HCT116 (cell line): ENCODE measurements around the gene AUTS2. TPM values are rescaled to one million over a fixed set of nuclear protein-coding genes. Genes with fewer than 3 reads are reported as not detected.

Experiments used
- ATAC-seq: fragments of 200-7000 bp; cut with Tn5 transposase; 2 replicates; pipeline ENCODE4 v1.9.1; 2020; ENCODE audit warnings: mild to moderate bottlenecking, moderate library complexity
- BruUV-seq: library from RNA; stranded (reverse); fragments of 400-500 nt; replicated peaks from 2 replicates; lab custom pipeline; 2021; lab: Mats Ljungman, UMichigan
- CTCF ChIA-PET: fragments of 300-600 bp; sonication (Branson Sonifier 250); formaldehyde crosslinking; loops from one replicate; lab custom pipeline; 2021; ENCODE audit warnings: antibody characterized with exemption; lab: Charles Lee
- POLR2A ChIA-PET: fragments of 300-600, 350-600 bp; sonication (Branson Sonifier 250); formaldehyde crosslinking; loops from one replicate; lab custom pipeline; 2021; ENCODE audit warnings: antibody characterized with exemption; lab: Charles Lee
- RAD21 ChIA-PET, 2 experiments: fragments of 300-600 bp; sonication (Branson Sonifier 250); formaldehyde crosslinking; loops; one replicate each; lab custom pipeline; 2023; ENCODE audit warnings: low total read pairs in 2 of 2; ENCODE audit not compliant: uncharacterized antibody in 2 of 2, unreplicated experiment in 2 of 2, low non-redundant PET in 1 of 2; lab: Charles Lee
- DNase-seq: peaks from one replicate; pipeline ENCODE4 v3.0.0-alpha.2; 2010; ENCODE audit warnings: low read depth, low spot score
- H2AFZ ChIP-seq: fragments of 200-600 bp; shearing (Covaris generic), sonication (generic); 2 replicates; pipeline ENCODE4 v1.6.1; 2017; ENCODE audit warnings: low read depth, mixed run types, mixed read lengths, antibody characterized with exemption, low read length; ENCODE audit not compliant: poor library complexity, severe bottlenecking
- H3K27ac ChIP-seq: 2 replicates; pipeline ENCODE4 v1.5.1; 2012; ENCODE audit warnings: low read depth, low read length
- H3K27me3 ChIP-seq: fragments of 200-600 bp; sonication (generic); 2 replicates; pipeline ENCODE4 v1.6.1; 2016; ENCODE audit warnings: mixed run types, low read length, mixed read lengths; ENCODE audit not compliant: insufficient read depth
- H3K36me3 ChIP-seq, 2 experiments: fragments of 200-500 bp in 1 of 2; fragments of 200-600 bp in 1 of 2; sonication (Bioruptor generic) in 1 of 2; sonication (generic) in 1 of 2; 2 replicates each; pipeline versions ENCODE4 v1.5.1 to v1.6.1; 2014 to 2016; ENCODE audit warnings: low read length in 2 of 2, inconsistent platforms in 1 of 2, mixed read lengths in 1 of 2, mixed run types in 1 of 2; ENCODE audit not compliant: insufficient read depth in 2 of 2, control insufficient read depth in 1 of 2
- H3K4me1 ChIP-seq, 2 experiments: fragments of 200-600 bp in 1 of 2; sonication (generic) in 1 of 2; 2 replicates each; pipeline versions ENCODE4 v1.5.1 to v1.6.1; 2012 to 2017; ENCODE audit warnings: low read length in 2 of 2, inconsistent platforms in 1 of 2, mild to moderate bottlenecking in 1 of 2, mixed read lengths in 1 of 2, mixed run types in 1 of 2, moderate library complexity in 1 of 2; ENCODE audit not compliant: insufficient read depth in 2 of 2, control insufficient read depth in 1 of 2
- H3K4me2 ChIP-seq: fragments of 200-600 bp; sonication (generic); 2 replicates; pipeline ENCODE4 v1.6.1; 2017; ENCODE audit warnings: mixed run types, low read length, mixed read lengths
- H3K4me3 ChIP-seq, 2 experiments: fragments of 200-600 bp in 1 of 2; sonication (generic) in 1 of 2; replicated peaks in 1 of 2; 2 replicates each; pipeline ENCODE4 v1.5.1; 2011 to 2016; ENCODE audit warnings: low read length in 2 of 2, control low read depth in 1 of 2, low read depth in 1 of 2, mild to moderate bottlenecking in 1 of 2, mixed read lengths in 1 of 2, mixed run types in 1 of 2
- H3K79me2 ChIP-seq: fragments of 200-600 bp; sonication (generic); 2 replicates; pipeline ENCODE4 v1.6.1; 2017; ENCODE audit warnings: mild to moderate bottlenecking, mixed run types, low read length, moderate library complexity, mixed read lengths; ENCODE audit not compliant: insufficient read depth
- H3K9ac ChIP-seq: fragments of 200-600 bp; sonication (generic); 2 replicates; pipeline ENCODE4 v1.6.1; 2016; ENCODE audit warnings: low read length, mixed read lengths
- H3K9me2 ChIP-seq: fragments of 200-600 bp; sonication (generic), shearing (Covaris generic); 2 replicates; pipeline ENCODE4 v1.6.1; 2017; ENCODE audit warnings: mixed run types, mild to moderate bottlenecking, moderate library complexity; ENCODE audit not compliant: insufficient read depth
- H3K9me3 ChIP-seq, 2 experiments: fragments of 200-500 bp in 1 of 2; fragments of 200-600 bp in 1 of 2; sonication (Bioruptor generic) in 1 of 2; sonication (generic) in 1 of 2; 2 replicates each; pipeline ENCODE4 v1.6.1; 2014 to 2017; ENCODE audit warnings: low read length in 2 of 2, mixed read lengths in 2 of 2, inconsistent platforms in 1 of 2, low read depth in 1 of 2, mild to moderate bottlenecking in 1 of 2, mixed run types in 1 of 2, moderate library complexity in 1 of 2; ENCODE audit not compliant: control insufficient read depth in 1 of 2, insufficient read depth in 1 of 2
- H4K20me1 ChIP-seq: fragments of 200-600 bp; sonication (generic), shearing (Covaris generic); 2 replicates; pipeline ENCODE4 v1.6.1; 2017; ENCODE audit warnings: mixed run types, mild to moderate bottlenecking, moderate library complexity; ENCODE audit not compliant: insufficient read depth
- EGR1 ChIP-seq: IDR thresholded peaks from 2 replicates; pipeline ENCODE4 v1.6.1; 2012; ENCODE audit warnings: low read depth
- ELF1 ChIP-seq: IDR thresholded peaks from 2 replicates; pipeline ENCODE4 v1.6.1; 2012; ENCODE audit warnings: low read depth, borderline replicate concordance
- EZH2 ChIP-seq: fragments of 200-600 bp; sonication (generic); IDR thresholded peaks from 2 replicates; pipeline ENCODE4 v1.6.1; 2017; ENCODE audit warnings: antibody characterized with exemption, mixed run types
- JUND ChIP-seq: IDR thresholded peaks from 2 replicates; pipeline ENCODE4 v1.6.1; 2012
- POLR2A ChIP-seq: IDR thresholded peaks from 2 replicates; pipeline ENCODE4 v1.7.0; 2011; ENCODE audit warnings: borderline replicate concordance; ENCODE audit not compliant: insufficient read depth, insufficient read length; ENCODE audit errors: extremely low read depth
- POLR2AphosphoS5 ChIP-seq: IDR thresholded peaks from 2 replicates; pipeline ENCODE4 v1.6.1; 2011; ENCODE audit warnings: mild to moderate bottlenecking, low read depth, low read length, moderate library complexity
- RAD21 ChIP-seq: IDR thresholded peaks from 2 replicates; pipeline ENCODE4 v1.6.1; 2012; ENCODE audit warnings: low read depth, mild to moderate bottlenecking
- REST ChIP-seq: IDR thresholded peaks from 2 replicates; pipeline ENCODE4 v1.6.1; 2012; ENCODE audit warnings: low read depth
- SIN3A ChIP-seq: IDR thresholded peaks from 2 replicates; pipeline ENCODE4 v1.6.1; 2012; ENCODE audit warnings: low read depth
- SP1 ChIP-seq: IDR thresholded peaks from 2 replicates; pipeline ENCODE4 v1.6.1; 2012; ENCODE audit warnings: low read depth
- SRF ChIP-seq: IDR thresholded peaks from 2 replicates; pipeline ENCODE4 v1.6.1; 2012; ENCODE audit warnings: low read depth
- TCF7L2 ChIP-seq: IDR thresholded peaks from 2 replicates; pipeline ENCODE4 v1.7.0; 2011; ENCODE audit warnings: borderline replicate concordance, inconsistent platforms; ENCODE audit not compliant: insufficient read depth, insufficient read length; ENCODE audit errors: extremely low read depth
- YY1 ChIP-seq: IDR thresholded peaks from 2 replicates; pipeline ENCODE4 v1.6.1; 2011; ENCODE audit warnings: low read length, low read depth, moderate library complexity, mild to moderate bottlenecking; ENCODE audit not compliant: insufficient replicate concordance; ENCODE audit errors: extremely low read depth
- ZBTB33 ChIP-seq: IDR thresholded peaks from 2 replicates; pipeline ENCODE4 v1.6.1; 2011; ENCODE audit warnings: mild to moderate bottlenecking, low read length, moderate library complexity; ENCODE audit not compliant: insufficient replicate concordance; ENCODE audit errors: extremely low read depth
- ZFX ChIP-seq: fragments of 450-650 bp; IDR thresholded peaks from 2 replicates; pipeline ENCODE4 v1.6.1; 2017
- ZNF274 ChIP-seq: fragments of 200-500 bp; sonication (Bioruptor generic); IDR thresholded peaks from 2 replicates; pipeline ENCODE4 v1.6.1; 2014; ENCODE audit warnings: mild to moderate bottlenecking, low read depth, low read length, inconsistent platforms
- intact Hi-C: fragments of 100-400 bp; cut with micrococcal nuclease; formaldehyde crosslinking; loops from 2 replicates; pipeline ENCODE4 v1.10.0; 2022
- total RNA-seq: library from RNA; stranded (reverse); gene quantifications from one replicate; pipeline ENCODE4 v1.2.1, GENCODE V29; 2021; ENCODE audit not compliant: unreplicated experiment
- TF ChIP-seq, protein P1 (sequence below): IDR thresholded peaks from 2 replicates; pipeline ENCODE4 v1.6.1; 2012

The AUTS2 gene
- total RNA-seq, 1 experiment from 2014 or later, result 0.93 TPM

DNA sequence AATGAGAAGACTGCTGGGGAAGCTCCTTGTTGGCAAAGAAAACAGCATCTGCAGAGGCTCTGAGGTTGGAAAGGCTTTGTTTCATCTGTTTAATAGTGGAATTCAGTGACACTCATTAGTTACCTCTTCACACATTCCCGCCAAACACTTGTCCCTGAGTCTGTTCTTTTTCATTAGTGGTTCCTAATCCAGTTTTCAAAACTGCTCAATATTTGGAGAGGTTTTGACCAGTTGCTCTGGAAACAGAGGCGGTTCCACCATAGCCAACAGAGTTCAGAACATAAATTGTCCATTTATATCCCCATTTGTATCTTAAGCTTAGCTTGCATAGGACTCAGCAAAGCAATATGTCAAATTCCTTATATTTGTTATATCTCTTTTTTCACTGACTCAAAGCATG lies 754.6 kb downstream of the AUTS2 start:
- H3K36me3 ChIP-seq, result no peaks in the 10 kb centered on the region
- BruUV-seq, result no TSS peak
- RAD21 ChIA-PET, result no interaction called here

More for the DNA sequence above, 754.6 kb downstream of the AUTS2 start:
- POLR2A ChIA-PET, result no interaction called here
- DNase-seq (no peak), ATAC-seq (no peak)
- Histone ChIP-seq H3K4me1 (no peaks in the 10 kb centered on the region), H4K20me1 (no peaks in the 10 kb centered on the region), H3K79me2 (no peaks in the 10 kb centered on the region), H3K27me3 (no peaks in the 10 kb centered on the region), H3K4me2 (no peak overlapping the region), H2AFZ (no peak overlapping the region), H3K9me2 (no peaks in the 10 kb centered on the region), H3K27ac (no peak overlapping the region), H3K9ac (no peak overlapping the region), H3K4me3 (no peak overlapping the region), H3K9me3 (peaks cover 4 to 14% of the 10 kb centered on the region in 2 experiments; a peak in 2 of 4 replicates)
- intact Hi-C loops, result no loop called here
- CTCF ChIA-PET, result no interaction called here
- no peak for TF ChIP-seq SIN3A
- no peak for TF ChIP-seq ZFX
- TF ChIP-seq EGR1, result no peak
- no peak for TF ChIP-seq POLR2AphosphoS5
- TF ChIP-seq ELF1, result no peak
- no peak for TF ChIP-seq SRF
- TF ChIP-seq EZH2, result no peak
- TF ChIP-seq ZNF274, result no peak
- TF ChIP-seq JUND, result no peak
- TF ChIP-seq POLR2A, result no peak
- TF ChIP-seq REST, result no peak
- TF ChIP-seq, protein P1, sequence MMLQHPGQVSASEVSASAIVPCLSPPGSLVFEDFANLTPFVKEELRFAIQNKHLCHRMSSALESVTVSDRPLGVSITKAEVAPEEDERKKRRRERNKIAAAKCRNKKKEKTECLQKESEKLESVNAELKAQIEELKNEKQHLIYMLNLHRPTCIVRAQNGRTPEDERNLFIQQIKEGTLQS, result no peak
- TF ChIP-seq TCF7L2, result no peak
- TF ChIP-seq RAD21, result no peak
- no peak for TF ChIP-seq SP1
- TF ChIP-seq YY1, result no peak
- no peak for TF ChIP-seq ZBTB33
